ENCODE measurements around the gene IKZF2. TPM values are rescaled to one million over a fixed set of nuclear protein-coding genes. Genes with fewer than 3 reads are reported as not detected.

Gene IKZF2
- total RNA-seq, 1 experiment from 2014 or later = 0.44 TPM

DNA sequence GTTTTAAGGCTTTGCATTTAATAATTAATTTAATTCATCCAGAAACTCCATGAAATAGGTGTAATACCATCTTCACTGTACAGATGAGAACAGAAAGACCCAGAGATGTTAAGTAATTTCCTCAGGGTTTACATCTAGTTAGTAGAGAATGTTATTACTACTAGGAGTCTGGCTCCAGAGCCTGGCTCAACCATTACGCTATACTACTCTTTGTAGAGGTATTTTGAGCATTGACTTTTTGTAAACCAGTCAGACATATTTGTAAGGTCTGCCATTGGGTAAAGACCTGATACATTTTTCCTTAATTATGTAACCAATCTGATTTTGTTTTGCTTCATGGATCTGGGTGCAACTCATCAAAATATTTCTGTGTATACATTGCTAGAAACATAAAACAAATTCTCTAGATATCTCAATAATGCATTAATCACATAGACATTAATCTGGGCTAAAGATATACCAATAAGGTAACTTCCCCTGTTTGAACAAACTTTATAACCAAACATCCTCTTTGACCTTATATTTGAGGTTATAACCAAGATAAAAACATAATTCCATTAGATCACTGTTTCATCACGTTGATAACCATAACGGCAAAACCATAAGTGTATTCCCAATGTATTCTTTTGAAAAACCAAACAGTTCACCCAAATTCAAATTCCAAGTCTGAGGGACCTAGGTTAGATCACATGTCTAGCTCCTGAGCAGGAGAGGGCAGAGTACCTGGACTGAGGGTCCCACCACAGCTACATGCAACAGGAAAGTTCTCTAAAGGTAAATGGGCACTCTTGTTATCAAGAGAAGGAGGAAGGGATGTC, 135.0 kb downstream of the IKZF2 start:
- H3K4me3 ChIP-seq (ENCODE audit: low read depth in 2 of 2, low read length in 2 of 2) = no peak overlapping the region
- no TSS peak for BruUV-seq (replicated peaks)
- ATAC-seq = no peak
- POLR2A ChIA-PET = no interaction called here
- H3K4me1 ChIP-seq (ENCODE audit: control insufficient read depth, insufficient read depth, low read length) = no peaks in the 10 kb centered on the region
- DNase-seq (ENCODE audit: low read depth, low spot score) = no peak
- H3K27ac ChIP-seq (ENCODE audit: low read length) = no peak overlapping the region
- no peaks in the 10 kb centered on the region for H3K27me3 ChIP-seq (ENCODE audit: control insufficient read depth, insufficient read depth, low read length)
- in situ Hi-C loops (cut with HindIII; ENCODE audit: low pct_unique_long_range_greater_than_20kb, low sequenced_read_pairs) = no loop called here
- CTCF ChIA-PET = no interaction called here
- H3K9me3 ChIP-seq (ENCODE audit: control insufficient read depth, insufficient read depth, low read depth, low read length) = no peaks in the 10 kb centered on the region
- no peaks in the 10 kb centered on the region for H3K36me3 ChIP-seq (ENCODE audit: control insufficient read depth, insufficient read depth, low read length)
- TF ChIP-seq TCF7L2 (IDR thresholded peaks at IDR 0.05; ENCODE audit: low read depth, low read length) (no peak), POLR2AphosphoS5 (IDR thresholded peaks at IDR 0.05; ENCODE audit: low read depth, low read length) (no peak), SIN3A (IDR thresholded peaks at IDR 0.05; ENCODE audit: borderline replicate concordance, insufficient read depth, low read depth, low read length) (no peak)
- TF ChIP-seq, protein P1, sequence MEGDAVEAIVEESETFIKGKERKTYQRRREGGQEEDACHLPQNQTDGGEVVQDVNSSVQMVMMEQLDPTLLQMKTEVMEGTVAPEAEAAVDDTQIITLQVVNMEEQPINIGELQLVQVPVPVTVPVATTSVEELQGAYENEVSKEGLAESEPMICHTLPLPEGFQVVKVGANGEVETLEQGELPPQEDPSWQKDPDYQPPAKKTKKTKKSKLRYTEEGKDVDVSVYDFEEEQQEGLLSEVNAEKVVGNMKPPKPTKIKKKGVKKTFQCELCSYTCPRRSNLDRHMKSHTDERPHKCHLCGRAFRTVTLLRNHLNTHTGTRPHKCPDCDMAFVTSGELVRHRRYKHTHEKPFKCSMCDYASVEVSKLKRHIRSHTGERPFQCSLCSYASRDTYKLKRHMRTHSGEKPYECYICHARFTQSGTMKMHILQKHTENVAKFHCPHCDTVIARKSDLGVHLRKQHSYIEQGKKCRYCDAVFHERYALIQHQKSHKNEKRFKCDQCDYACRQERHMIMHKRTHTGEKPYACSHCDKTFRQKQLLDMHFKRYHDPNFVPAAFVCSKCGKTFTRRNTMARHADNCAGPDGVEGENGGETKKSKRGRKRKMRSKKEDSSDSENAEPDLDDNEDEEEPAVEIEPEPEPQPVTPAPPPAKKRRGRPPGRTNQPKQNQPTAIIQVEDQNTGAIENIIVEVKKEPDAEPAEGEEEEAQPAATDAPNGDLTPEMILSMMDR (IDR thresholded peaks at IDR 0.05) = no peak
- TF ChIP-seq, protein P2, sequence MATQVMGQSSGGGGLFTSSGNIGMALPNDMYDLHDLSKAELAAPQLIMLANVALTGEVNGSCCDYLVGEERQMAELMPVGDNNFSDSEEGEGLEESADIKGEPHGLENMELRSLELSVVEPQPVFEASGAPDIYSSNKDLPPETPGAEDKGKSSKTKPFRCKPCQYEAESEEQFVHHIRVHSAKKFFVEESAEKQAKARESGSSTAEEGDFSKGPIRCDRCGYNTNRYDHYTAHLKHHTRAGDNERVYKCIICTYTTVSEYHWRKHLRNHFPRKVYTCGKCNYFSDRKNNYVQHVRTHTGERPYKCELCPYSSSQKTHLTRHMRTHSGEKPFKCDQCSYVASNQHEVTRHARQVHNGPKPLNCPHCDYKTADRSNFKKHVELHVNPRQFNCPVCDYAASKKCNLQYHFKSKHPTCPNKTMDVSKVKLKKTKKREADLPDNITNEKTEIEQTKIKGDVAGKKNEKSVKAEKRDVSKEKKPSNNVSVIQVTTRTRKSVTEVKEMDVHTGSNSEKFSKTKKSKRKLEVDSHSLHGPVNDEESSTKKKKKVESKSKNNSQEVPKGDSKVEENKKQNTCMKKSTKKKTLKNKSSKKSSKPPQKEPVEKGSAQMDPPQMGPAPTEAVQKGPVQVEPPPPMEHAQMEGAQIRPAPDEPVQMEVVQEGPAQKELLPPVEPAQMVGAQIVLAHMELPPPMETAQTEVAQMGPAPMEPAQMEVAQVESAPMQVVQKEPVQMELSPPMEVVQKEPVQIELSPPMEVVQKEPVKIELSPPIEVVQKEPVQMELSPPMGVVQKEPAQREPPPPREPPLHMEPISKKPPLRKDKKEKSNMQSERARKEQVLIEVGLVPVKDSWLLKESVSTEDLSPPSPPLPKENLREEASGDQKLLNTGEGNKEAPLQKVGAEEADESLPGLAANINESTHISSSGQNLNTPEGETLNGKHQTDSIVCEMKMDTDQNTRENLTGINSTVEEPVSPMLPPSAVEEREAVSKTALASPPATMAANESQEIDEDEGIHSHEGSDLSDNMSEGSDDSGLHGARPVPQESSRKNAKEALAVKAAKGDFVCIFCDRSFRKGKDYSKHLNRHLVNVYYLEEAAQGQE (IDR thresholded peaks at IDR 0.05; ENCODE audit: insufficient read depth in 1 of 2, low read depth in 2 of 2, low read length in 1 of 2) = no peak
- intact Hi-C loops (cut with micrococcal nuclease; ENCODE audit: unreplicated experiment) = no loop called here

DNA sequence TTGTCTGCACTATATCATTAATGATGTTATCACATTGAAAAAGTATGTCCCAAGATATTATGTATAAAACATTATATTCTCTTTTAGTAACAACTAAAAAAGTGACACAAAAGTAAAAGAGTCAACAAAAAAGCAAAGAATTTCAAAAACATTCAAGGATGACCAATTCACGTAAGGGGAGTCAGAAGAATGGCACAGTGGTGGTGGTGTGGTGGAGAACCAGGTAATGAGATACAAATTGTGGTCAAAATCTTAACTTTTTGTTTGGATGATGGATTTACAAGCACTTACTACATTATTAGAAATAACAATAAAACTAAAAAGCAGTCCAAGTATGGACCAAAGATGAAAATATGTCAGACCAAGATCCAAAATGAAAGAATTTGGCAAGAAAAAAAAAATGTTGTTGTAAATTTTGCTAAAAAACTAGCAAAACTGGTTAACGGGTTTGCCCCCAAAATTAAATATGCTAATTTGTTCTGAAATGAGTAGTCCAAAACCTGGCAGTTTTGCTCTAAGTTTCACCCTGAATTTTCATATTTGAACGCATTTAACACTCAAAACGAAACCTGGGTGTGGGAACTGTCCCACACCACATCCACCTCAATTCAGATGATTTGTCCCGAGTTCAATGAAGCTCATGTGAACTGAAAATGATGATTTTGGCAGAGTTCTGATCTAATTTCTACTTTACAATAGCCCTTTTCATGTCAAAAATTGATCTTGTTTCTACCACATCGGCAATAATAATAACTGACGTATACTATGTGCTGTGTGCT, 135.8 kb downstream of the IKZF2 start:
- in situ Hi-C loops (cut with HindIII; ENCODE audit: low pct_unique_long_range_greater_than_20kb, low sequenced_read_pairs) = no loop called here
- Histone ChIP-seq H3K36me3 (ENCODE audit: control insufficient read depth, insufficient read depth, low read length) (no peaks in the 10 kb centered on the region), H3K27me3 (ENCODE audit: control insufficient read depth, insufficient read depth, low read length) (no peaks in the 10 kb centered on the region), H3K27ac (ENCODE audit: low read length) (no peak overlapping the region), H3K4me3 (ENCODE audit: low read depth in 2 of 2, low read length in 2 of 2) (no peak overlapping the region), H3K4me1 (ENCODE audit: control insufficient read depth, insufficient read depth, low read length) (no peaks in the 10 kb centered on the region), H3K9me3 (ENCODE audit: control insufficient read depth, insufficient read depth, low read depth, low read length) (no peaks in the 10 kb centered on the region)
- ChIA-PET CTCF (no interaction called here), POLR2A (no interaction called here)
- BruUV-seq (replicated peaks) = no TSS peak
- intact Hi-C loops (cut with micrococcal nuclease; ENCODE audit: unreplicated experiment) = no loop called here
- TF ChIP-seq, protein P1 (IDR thresholded peaks at IDR 0.05) = no peak
- no peak for TF ChIP-seq POLR2AphosphoS5 (IDR thresholded peaks at IDR 0.05; ENCODE audit: low read depth, low read length)
- no peak for TF ChIP-seq TCF7L2 (IDR thresholded peaks at IDR 0.05; ENCODE audit: low read depth, low read length)
- no peak for TF ChIP-seq SIN3A (IDR thresholded peaks at IDR 0.05; ENCODE audit: borderline replicate concordance, insufficient read depth, low read depth, low read length)
- TF ChIP-seq, protein P2 (IDR thresholded peaks at IDR 0.05; ENCODE audit: insufficient read depth in 1 of 2, low read depth in 2 of 2, low read length in 1 of 2) = no peak
- no peak for DNase-seq (ENCODE audit: low read depth, low spot score)
- no peak for ATAC-seq
